ENCODE data around the gene ADRA2B.

DNA sequence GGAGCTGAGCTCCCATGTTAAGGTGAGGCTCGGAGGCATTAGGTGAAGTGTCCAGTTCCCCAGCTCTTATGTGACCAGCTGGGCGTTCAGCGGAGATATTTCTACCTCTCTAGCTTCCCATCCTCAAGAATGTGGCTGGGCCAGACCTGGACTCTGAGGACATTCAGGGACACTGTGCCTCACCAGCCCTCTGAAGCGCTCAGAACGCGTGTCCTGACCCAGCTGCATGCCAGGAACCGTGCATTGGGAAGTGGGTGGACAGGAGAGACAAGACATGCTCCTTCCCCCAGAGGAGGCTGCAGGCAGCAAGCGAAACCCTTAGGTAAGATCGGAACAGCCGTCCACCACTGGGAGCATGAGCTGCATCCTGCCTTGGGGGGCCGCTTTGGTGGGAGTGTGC is 43.6 kb downstream of the ADRA2B start:
- TF ChIP-seq POLR2AphosphoS5 (IDR thresholded peaks at IDR 0.05; ENCODE audit: low read depth, low read length) (no peak), TAF1 (IDR thresholded peaks at IDR 0.05; ENCODE audit: borderline replicate concordance, insufficient read depth, low read length) (no peak), SIN3A (IDR thresholded peaks at IDR 0.05; ENCODE audit: borderline replicate concordance, insufficient read depth, low read length) (no peak)

All from PFSK-1 (cell line).